GM12878 (cell line): ENCODE data around the gene CHDH. TPM values are rescaled to one million over a fixed set of nuclear protein-coding genes. Genes with fewer than 3 reads are reported as not detected.

ENCODE experiments used
- ATAC-seq: fragments of 200-7000 bp; cut with Tn5 transposase; 3 replicates; pipeline ENCODE4 v1.9.1; 2020; ENCODE audit warnings: mild to moderate bottlenecking, moderate library complexity
- BruUV-seq: library from RNA; stranded (reverse); fragments of 400-500 nt; replicated peaks from 2 replicates; lab custom pipeline; 2021; lab: Mats Ljungman, UMichigan
- CTCF ChIA-PET: fragments of 300-600 bp; sonication (Branson Sonifier 250); formaldehyde crosslinking; extraction: SDS; loops from one replicate; lab custom pipeline; 2021; ENCODE audit warnings: inconsistent platforms; lab: Yijun Ruan, JAX
- POLR2A ChIA-PET: fragments of 350-600 bp; formaldehyde crosslinking; extraction: SDS; loops from one replicate; lab custom pipeline; 2021; ENCODE audit warnings: inconsistent platforms; lab: Charles Lee
- RAD21 ChIA-PET: fragments of 300-600 bp; sonication (Branson Sonifier 250); formaldehyde crosslinking; loops from one replicate; lab custom pipeline; 2023; ENCODE audit warnings: antibody characterized with exemption; ENCODE audit not compliant: unreplicated experiment; lab: Charles Lee
- SMC1A ChIA-PET: fragments of 300-600 bp; sonication (Branson Sonifier 250); formaldehyde crosslinking; loops from one replicate; lab custom pipeline; 2023; ENCODE audit not compliant: unreplicated experiment, uncharacterized antibody; lab: Charles Lee
- DNase-seq: peaks from one replicate; pipeline ENCODE4 v3.0.0-alpha.2; 2011; ENCODE audit warnings: low read depth, low spot score
- FAIRE-seq: peaks from 3 replicates; lab custom pipeline; 2011; peaks lifted over from hg19 to GRCh38; lab: Jason Lieb, UNC
- H2AFZ ChIP-seq: 2 replicates; pipeline ENCODE4 v1.6.0; 2011; ENCODE audit warnings: low read depth, low read length, control low read depth; ENCODE audit not compliant: control insufficient read depth
- H3K27ac ChIP-seq: 2 replicates; pipeline ENCODE4 v1.5.1; 2011; ENCODE audit warnings: control low read depth; ENCODE audit not compliant: control insufficient read depth, insufficient read depth
- H3K27me3 ChIP-seq, 2 experiments: replicated peaks in 1 of 2; 2 replicates each; pipeline versions ENCODE4 v1.6.0 to v1.6.1; 2011; ENCODE audit warnings: low read length in 1 of 2; ENCODE audit not compliant: control insufficient read depth in 2 of 2, insufficient read depth in 2 of 2
- H3K36me3 ChIP-seq, 2 experiments: 2 replicates each; pipeline ENCODE4 v1.5.1; 2011; ENCODE audit warnings: low read length in 1 of 2; ENCODE audit not compliant: control insufficient read depth in 2 of 2, insufficient read depth in 2 of 2
- H3K4me1 ChIP-seq: 2 replicates; pipeline ENCODE4 v1.6.1; 2011; ENCODE audit warnings: mild to moderate bottlenecking, low read length, moderate library complexity, mixed read lengths; ENCODE audit not compliant: control insufficient read depth, insufficient read depth
- H3K4me2 ChIP-seq: 2 replicates; pipeline ENCODE4 v1.6.0; 2011; ENCODE audit warnings: control low read depth; ENCODE audit not compliant: control insufficient read depth, insufficient read depth
- H3K4me3 ChIP-seq: fragments of 200-600 bp; sonication (generic); 2 replicates; pipeline ENCODE4 v1.5.1; 2016
- H3K79me2 ChIP-seq: 2 replicates; pipeline ENCODE4 v1.6.0; 2011; ENCODE audit warnings: low read length; ENCODE audit not compliant: control insufficient read depth, insufficient read depth
- H3K9ac ChIP-seq: 2 replicates; pipeline ENCODE4 v1.8.0; 2011; ENCODE audit warnings: low read length, control low read depth, mixed read lengths; ENCODE audit not compliant: control insufficient read depth, insufficient read depth
- H3K9me3 ChIP-seq: replicated peaks from 3 replicates; pipeline ENCODE4 v1.5.1; 2011; ENCODE audit warnings: mild to moderate bottlenecking, low read length; ENCODE audit not compliant: control insufficient read depth, insufficient read depth
- H4K20me1 ChIP-seq: 2 replicates; pipeline ENCODE4 v1.6.0; 2011; ENCODE audit not compliant: control insufficient read depth, insufficient read depth
- ATF7 ChIP-seq: fragments of 450-650 bp; IDR thresholded peaks from 2 replicates; pipeline ENCODE4 v1.6.1; 2016; ENCODE audit warnings: low read depth, mild to moderate bottlenecking
- CTCF ChIP-seq, 3 experiments: IDR thresholded peaks in 2 of 3; conservative IDR thresholded peaks in 1 of 3; 2 replicates each; pipeline ENCODE4 v1.5.1; 2011; ENCODE audit warnings: low read depth in 3 of 3, low read length in 3 of 3, mild to moderate bottlenecking in 3 of 3, control low read depth in 2 of 3, moderate library complexity in 2 of 3, inconsistent platforms in 1 of 3, mixed read lengths in 1 of 3; ENCODE audit not compliant: control insufficient read depth in 2 of 3, insufficient read depth in 1 of 3; ENCODE audit errors: extremely low read depth in 1 of 3
- NFYB ChIP-seq: IDR thresholded peaks from 2 replicates; pipeline ENCODE4 v1.6.1; 2011; ENCODE audit warnings: low read depth, mild to moderate bottlenecking, low read length, improper control_type of control experiment, moderate library complexity; ENCODE audit not compliant: insufficient read depth
- PML ChIP-seq: IDR thresholded peaks from 2 replicates; pipeline ENCODE4 v1.6.1; 2012; ENCODE audit warnings: low read length, inconsistent platforms
- POLR2A ChIP-seq: IDR thresholded peaks from 2 replicates; pipeline ENCODE4 v1.6.1; 2011; ENCODE audit warnings: low read depth, mild to moderate bottlenecking, low read length
- POLR2AphosphoS2 ChIP-seq: IDR thresholded peaks from 2 replicates; pipeline ENCODE4 v1.6.1; 2011; ENCODE audit warnings: low read depth, mild to moderate bottlenecking, low read length, improper control_type of control experiment, moderate library complexity
- STAT1 ChIP-seq: fragments of 450-650 bp; conservative IDR thresholded peaks from 2 replicates; pipeline ENCODE4 v1.6.1; 2014; ENCODE audit warnings: antibody characterized with exemption, mild to moderate bottlenecking
- WGBS: methylation state at CpG from one replicate; pipeline ENCODE4 v1.1.6; 2016; ENCODE audit warnings: low lambda C conversion rate; ENCODE audit not compliant: insufficient replicate concordance, insufficient coverage; ENCODE audit errors: missing lambda C conversion rate; 5-methylcytosine and 5-hydroxymethylcytosine counted together
- in situ Hi-C: fragments of 300-500 bp; cut with MboI; formaldehyde crosslinking; loops from 9 replicates; pipeline ENCODE4 v1.14.3; 2018; ENCODE audit warnings: mixed read lengths
- intact Hi-C: fragments of 100-400 bp; cut with micrococcal nuclease; formaldehyde crosslinking; loops from one replicate; pipeline ENCODE4 v1.14.2; 2022; ENCODE audit not compliant: unreplicated experiment
- polyA plus RNA-seq, 11 experiments: library from polyadenylated mRNA; depleted of rRNA in 4 of 11; unstranded in 6 of 11; stranded (reverse) in 5 of 11; fragments of >200 nt; fragmentation: Nextera tagmentation in 4 of 11; fragmentation: Illumina TruSeq in 1 of 11; extraction: Ambion mirVana in 4 of 11; extraction: Trizol in 1 of 11; gene quantifications; 1 replicate in 1 of 11; 2 replicates in 10 of 11; pipeline versions ENCODE4 v1.2.1 to v1.2.3, GENCODE V29; 2011 to 2016; ENCODE audit warnings: inconsistent platforms in 2 of 11, missing spikeins in 2 of 11, low read depth in 1 of 11
- total RNA-seq, 4 experiments: library from RNA; depleted of rRNA in 3 of 4; stranded (reverse); fragments of >200 nt in 3 of 4; fragmentation: Illumina TruSeq in 1 of 4; extraction: Trizol in 1 of 4; gene quantifications; 2 replicates each; pipeline versions ENCODE4 v1.2.1 to v1.2.3, GENCODE V29; 2013 to 2021

Gene CHDH
- total and polyA plus RNA-seq, 10 of the 15 experiments (the other 5 are each of a cell fraction or from before 2014, with no cell fraction given), result 0.95 to 8.3 (median 2.9) TPM

- TF ChIP-seq POLR2AphosphoS2, result no peak
- TF ChIP-seq PML, result no peak
- TF ChIP-seq STAT1, result no peak
- TF ChIP-seq ATF7, result no peak
- no peak for TF ChIP-seq NFYB
- no peaks in the 10 kb centered on the region for H3K9me3 ChIP-seq
- H3K4me3 ChIP-seq, result no peak overlapping the region
- H4K20me1 ChIP-seq, result no peaks in the 10 kb centered on the region
- ATAC-seq (no peak), DNase-seq (no peak), FAIRE-seq (no peak)
- in situ Hi-C loops (no loop called here), intact Hi-C loops (no loop called here)
- ChIA-PET CTCF (no interaction called here), RAD21 (no interaction called here), POLR2A (no interaction called here), SMC1A (no interaction called here)
- H3K27ac ChIP-seq, result no peak overlapping the region
- peaks cover 41% of the 10 kb centered on the region for H3K79me2 ChIP-seq
- H3K4me2 ChIP-seq, result no peak overlapping the region
- H3K9ac ChIP-seq, result no peak overlapping the region
- H2AFZ ChIP-seq, result no peak overlapping the region
- H3K36me3 ChIP-seq, result peaks cover 0 to 15% of the 10 kb centered on the region in 2 experiments; a peak in 3 of 4 replicates
- no TSS peak for BruUV-seq
- 94% methylated on average over 11 of the region's 11 CpGs for WGBS
- H3K4me1 ChIP-seq, result peaks cover 18% of the 10 kb centered on the region
- H3K27me3 ChIP-seq, result no peaks in the 10 kb centered on the region
Measured at GRCh38 chr3:53884623-53885022, 38.4 kb upstream of the CHDH start.

- ChIA-PET POLR2A (interaction anchor here (1.7 kb wide), 1 partner anchor 8 kb away, joined by 6 read pairs; the partner anchor contains the start of gene SELENOK), RAD21 (interaction anchor here (1.0 kb wide), 1 partner anchor 8 kb away, joined by 5 read pairs; the partner anchor contains the start of gene SELENOK), CTCF (interaction anchor here (0.6 to 1.1 kb wide), 2 partner anchors 37 to 210 kb away, joined by 3 read pairs; no protein-coding TSS in a partner anchor), SMC1A (interaction anchor here (2.0 kb wide), 1 partner anchor 9 kb away, joined by 6 read pairs; the partner anchor contains the start of gene SELENOK)
- intact Hi-C loops (loop anchor here (2.0 kb wide), 1 partner anchor 38 kb away; no protein-coding TSS in a partner anchor), in situ Hi-C loops (no loop called here)
- Histone ChIP-seq H2AFZ (no peak overlapping the region), H3K4me2 (no peak overlapping the region), H3K36me3 (peaks cover 0 to 20% of the 10 kb centered on the region in 2 experiments; a peak in 3 of 4 replicates), H3K4me1 (peaks cover 16% of the 10 kb centered on the region), H4K20me1 (no peaks in the 10 kb centered on the region), H3K79me2 (peaks cover 29% of the 10 kb centered on the region), H3K9ac (no peak overlapping the region), H3K9me3 (no peaks in the 10 kb centered on the region), H3K27me3 (no peaks in the 10 kb centered on the region), H3K4me3 (no peak overlapping the region), H3K27ac (no peak overlapping the region)
- FAIRE-seq, result peak; percentile 41
- TF ChIP-seq POLR2A, result 0 out of 2 replicates have a peak, but pooled peaks have one; percentile 20
- no peak for TF ChIP-seq CTCF (IDR thresholded peaks at IDR 0.05 in 2 of 3, conservative IDR thresholded peaks at IDR 0.05 in 1 of 3; ENCODE audit: control insufficient read depth in 2 of 3, extremely low read depth in 1 of 3, insufficient read depth in 1 of 3, low read depth in 3 of 3, low read length in 3 of 3)
- no peak for ATAC-seq
- DNase-seq, result no peak
- 92% methylated on average over 4 of the region's 4 CpGs for WGBS
- no TSS peak for BruUV-seq
Measured at GRCh38 chr3:53883008-53883407, 36.8 kb upstream of the CHDH start.
